IMR-90 (cell line): ENCODE results near the gene ANKRD42. TPM values are rescaled to one million over a fixed set of nuclear protein-coding genes. Genes with fewer than 3 reads are reported as not detected.

ENCODE experiments used
- ATAC-seq: fragments of 200-7000 bp; cut with Tn5 transposase; 2 replicates; pipeline ENCODE4 v1.9.1; 2020; ENCODE audit warnings: low read depth, mild to moderate bottlenecking, moderate library complexity
- BruUV-seq: library from RNA; stranded (reverse); fragments of 400-500 nt; replicated peaks from 2 replicates; lab custom pipeline; 2021; lab: Mats Ljungman, UMichigan
- CTCF ChIA-PET: fragments of 300-600 bp; formaldehyde crosslinking; extraction: SDS; loops from one replicate; lab custom pipeline; 2021; ENCODE audit warnings: antibody characterized with exemption; lab: Yijun Ruan, JAX
- POLR2A ChIA-PET: fragments of 300-600 bp; sonication (Branson Sonifier 250); formaldehyde crosslinking; loops from one replicate; lab custom pipeline; 2022; ENCODE audit warnings: antibody characterized with exemption; ENCODE audit not compliant: unreplicated experiment; lab: Charles Lee
- DNase-seq: peaks from one replicate; pipeline ENCODE4 v3.0.0; 2013
- H2AFZ ChIP-seq: replicated peaks from 2 replicates; pipeline ENCODE3; 2013; ENCODE audit warnings: low read length, mild to moderate bottlenecking; ENCODE audit not compliant: poor library complexity
- H2AK5ac ChIP-seq: 2 replicates; pipeline ENCODE4 v1.6.1; 2013; ENCODE audit warnings: low read depth, low read length, inconsistent platforms
- H2AK9ac ChIP-seq: replicated peaks from 2 replicates; pipeline ENCODE3; 2013; ENCODE audit warnings: mild to moderate bottlenecking, low read depth, low read length, moderate library complexity; ENCODE audit not compliant: poor library complexity
- H2BK120ac ChIP-seq: 2 replicates; pipeline ENCODE4 v1.6.1; 2013; ENCODE audit warnings: low read depth, low read length, inconsistent platforms
- H2BK15ac ChIP-seq: 3 replicates; pipeline ENCODE4 v1.6.1; 2013; ENCODE audit warnings: low read depth, low read length, inconsistent platforms
- H2BK20ac ChIP-seq: 2 replicates; pipeline ENCODE4 v1.6.1; 2013; ENCODE audit warnings: low read depth, mild to moderate bottlenecking, inconsistent platforms, low read length, moderate library complexity
- H2BK5ac ChIP-seq: 2 replicates; pipeline ENCODE4 v1.6.1; 2013; ENCODE audit warnings: mild to moderate bottlenecking, low read depth, low read length, inconsistent platforms; ENCODE audit not compliant: poor library complexity, severe bottlenecking
- H3K14ac ChIP-seq: replicated peaks from 2 replicates; pipeline ENCODE4 v1.6.1; 2013; ENCODE audit warnings: low read depth, low read length, inconsistent platforms
- H3K18ac ChIP-seq: 2 replicates; pipeline ENCODE4 v1.6.1; 2013; ENCODE audit warnings: low read depth, low read length, control low read depth
- H3K23ac ChIP-seq: 2 replicates; pipeline ENCODE4 v1.6.1; 2013; ENCODE audit warnings: low read depth, low read length, inconsistent platforms
- H3K27ac ChIP-seq: 2 replicates; pipeline ENCODE4 v1.5.1; 2013; ENCODE audit warnings: mild to moderate bottlenecking, control low read depth, low read length; ENCODE audit not compliant: insufficient read depth
- H3K27me3 ChIP-seq: 2 replicates; pipeline ENCODE4 v1.6.1; 2013; ENCODE audit warnings: low read length; ENCODE audit not compliant: control insufficient read depth, insufficient read depth
- H3K36me3 ChIP-seq: 2 replicates; pipeline ENCODE4 v1.6.1; 2013; ENCODE audit warnings: low read length, mixed read lengths; ENCODE audit not compliant: control insufficient read depth, insufficient read depth
- H3K4ac ChIP-seq: 2 replicates; pipeline ENCODE4 v1.6.1; 2013; ENCODE audit warnings: low read depth, low read length, inconsistent platforms
- H3K4me1 ChIP-seq: 2 replicates; pipeline ENCODE4 v1.6.1; 2013; ENCODE audit warnings: low read length, mixed read lengths; ENCODE audit not compliant: control insufficient read depth, insufficient read depth
- H3K4me2 ChIP-seq: 2 replicates; pipeline ENCODE4 v1.6.1; 2013; ENCODE audit warnings: low read depth, mild to moderate bottlenecking, control low read depth, low read length, moderate library complexity
- H3K4me3 ChIP-seq: 2 replicates; pipeline ENCODE4 v1.5.1; 2013; ENCODE audit warnings: low read depth, mild to moderate bottlenecking, control low read depth, low read length, moderate library complexity; ENCODE audit not compliant: insufficient read depth
- H3K56ac ChIP-seq: 2 replicates; pipeline ENCODE4 v1.6.1; 2013; ENCODE audit warnings: low read length, inconsistent platforms; ENCODE audit not compliant: insufficient read depth; ENCODE audit errors: extremely low read depth
- H3K79me1 ChIP-seq, 2 experiments: 2 replicates each; pipeline ENCODE4 v1.6.1; 2013; ENCODE audit warnings: low read length in 2 of 2, inconsistent platforms in 1 of 2, low read depth in 1 of 2
- H3K9ac ChIP-seq: 2 replicates; pipeline ENCODE4 v1.6.1; 2013; ENCODE audit warnings: low read depth, low read length, control low read depth
- H3K9me1 ChIP-seq: 2 replicates; pipeline ENCODE4 v1.6.1; 2013; ENCODE audit warnings: low read length, inconsistent platforms; ENCODE audit not compliant: insufficient read depth
- H3K9me3 ChIP-seq: 2 replicates; pipeline ENCODE4 v1.6.1; 2013; ENCODE audit warnings: low read length; ENCODE audit not compliant: control insufficient read depth, insufficient read depth
- H4K20me1 ChIP-seq: 2 replicates; pipeline ENCODE4 v1.6.1; 2013; ENCODE audit warnings: low read length, inconsistent platforms; ENCODE audit not compliant: insufficient read depth
- H4K5ac ChIP-seq: 2 replicates; pipeline ENCODE4 v1.6.1; 2013; ENCODE audit warnings: mild to moderate bottlenecking, low read depth, low read length, control low read depth
- H4K8ac ChIP-seq, 2 experiments: 2 replicates each; pipeline ENCODE4 v1.6.1; 2013; ENCODE audit warnings: low read depth in 2 of 2, low read length in 2 of 2, control low read depth in 1 of 2, inconsistent platforms in 1 of 2
- H4K91ac ChIP-seq: 2 replicates; pipeline ENCODE4 v1.6.1; 2013; ENCODE audit warnings: low read depth, low read length, inconsistent platforms; ENCODE audit not compliant: insufficient read depth
- CHD1 ChIP-seq: IDR thresholded peaks from 2 replicates; pipeline ENCODE4 v1.6.1; 2012; ENCODE audit warnings: low read depth, low read length, improper control_type of control experiment
- POLR2A ChIP-seq: IDR thresholded peaks from 2 replicates; pipeline ENCODE4 v1.6.1; 2012; ENCODE audit warnings: mild to moderate bottlenecking, low read depth, low read length
- WGBS, 2 experiments: methylation state at CpG; one replicate each; pipeline versions ENCODE4 v1.1.5 to v1.1.7; 2013; ENCODE audit warnings: missing lambda C conversion rate in 2 of 2; ENCODE audit not compliant: insufficient read length in 1 of 2; ENCODE audit errors: extremely low coverage in 2 of 2; 5-methylcytosine and 5-hydroxymethylcytosine counted together
- dilution Hi-C: fragments of 300-500 bp; cut with HindIII; formaldehyde crosslinking; loops from one replicate; pipeline ENCODE4 v1.14.3; 2018; ENCODE audit warnings: low sequenced_read_pairs; ENCODE audit not compliant: unreplicated experiment
- in situ Hi-C: fragments of 300-500 bp; cut with MboI; formaldehyde crosslinking; loops from 3 replicates; pipeline ENCODE4 v1.14.3; 2019; ENCODE audit warnings: low sequenced_read_pairs, inconsistent platforms, mixed read lengths
- intact Hi-C: fragments of 100-400 bp; cut with micrococcal nuclease; formaldehyde crosslinking; loops from 2 replicates; pipeline ENCODE4 v1.10.0; 2022
- polyA plus RNA-seq, 3 experiments: library from polyadenylated mRNA; depleted of rRNA; stranded (reverse); fragments of >200 nt; gene quantifications; 2 replicates each; pipeline ENCODE4 v1.2.3, GENCODE V29; 2012; ENCODE audit warnings: low replicate concordance in 1 of 3
- total RNA-seq: library from RNA; depleted of rRNA; stranded (reverse); fragments of >200 nt; gene quantifications from 2 replicates; pipeline ENCODE4 v1.2.3, GENCODE V29; 2012

ANKRD42 gene
- total and polyA plus RNA-seq, 2 of the 4 experiments (the other 2 are of a cell fraction), result 5.2 to 5.6 TPM

- Histone ChIP-seq H2AK9ac (peak overlapping the region; percentile 15), H3K27me3 (no peaks in the 10 kb centered on the region), H3K36me3 (peaks cover 11% of the 10 kb centered on the region), H3K9me3 (no peaks in the 10 kb centered on the region), H4K20me1 (peaks cover 51% of the 10 kb centered on the region), H3K18ac (no peak overlapping the region), H3K4me1 (peaks cover 3% of the 10 kb centered on the region), H4K91ac (no peak overlapping the region), H3K27ac (no peak overlapping the region), H4K8ac (no peak overlapping the region; a peak in 1 of 4 replicates), H3K9ac (peak overlapping the region; percentile 100; the same call in 1 of the 2 replicates), H3K4ac (no peak overlapping the region), H2BK15ac (no peak overlapping the region), H3K9me1 (peaks cover 6% of the 10 kb centered on the region; the same call in 1 of the 2 replicates), H3K4me2 (peak overlapping the region; percentile 96), H3K56ac (no peak overlapping the region), H4K5ac (no peak overlapping the region), H2BK120ac (no peak overlapping the region), H3K4me3 (peak overlapping the region; percentile 71), H3K14ac (peak overlapping the region; percentile 65; the same call in 1 of the 2 replicates), H2BK20ac (no peak overlapping the region), H3K23ac (peak overlapping the region; percentile 71; the same call in 1 of the 2 replicates), H2AFZ (no peak overlapping the region), H3K79me1 (peaks cover 3 to 26% of the 10 kb centered on the region in 2 experiments; a peak in 3 of 4 replicates), H2BK5ac (peak overlapping the region; percentile 5), H2AK5ac (no peak overlapping the region)
- in situ Hi-C loops (loop anchor here (10.0 kb wide), 1 partner anchor 255 kb away; the partner anchor contains the start of genes DDIAS and PRCP), intact Hi-C loops (loop anchor here (5.0 kb wide), 3 partner anchors 108 to 443 kb away; no protein-coding TSS in a partner anchor), dilution Hi-C loops (loop anchor here (25.0 kb wide), 1 partner anchor 98 kb away; the partner anchor contains the start of gene RAB30)
- ATAC-seq (no peak), DNase-seq (peak; percentile 49)
- WGBS, 2 experiments, result 79% methylated on average over 2 of the region's 6 CpGs; no CpG with 5 or more reads in 1 of the 2 experiments
- no peak for TF ChIP-seq CHD1
- TF ChIP-seq POLR2A, result peak; percentile 34; the same call in 1 of the 2 replicates
- no TSS peak for BruUV-seq
- POLR2A ChIA-PET, result interaction anchor here (1.1 kb wide), 1 partner anchor 10 kb away, joined by 3 read pairs; no protein-coding TSS in a partner anchor
- CTCF ChIA-PET, result interaction anchor here (1.4 kb wide), 1 partner anchor 10 kb away, joined by 5 read pairs; no protein-coding TSS in a partner anchor
Measured at GRCh38 chr11:83159902-83160865, 33.3 kb upstream of the ANKRD42 start.
